Panc1 (cell line): ENCODE results near the gene POU2F1. TPM values are rescaled to one million over a fixed set of nuclear protein-coding genes. Genes with fewer than 3 reads are reported as not detected.

ENCODE experiments used
- ATAC-seq: fragments of 200-7000 bp; cut with Tn5 transposase; 2 replicates; pipeline ENCODE4 v1.9.1; 2020; ENCODE audit warnings: mild to moderate bottlenecking, moderate library complexity
- BruUV-seq: library from RNA; stranded (reverse); fragments of 400-500 nt; replicated peaks from 2 replicates; lab custom pipeline; 2021; lab: Mats Ljungman, UMichigan
- CTCF ChIA-PET: fragments of 300-600 bp; sonication (Branson Sonifier 250); formaldehyde crosslinking; loops from one replicate; lab custom pipeline; 2022; ENCODE audit warnings: antibody characterized with exemption; lab: Charles Lee
- POLR2A ChIA-PET: fragments of 300-600 bp; sonication (Branson Sonifier 250); formaldehyde crosslinking; loops from one replicate; lab custom pipeline; 2022; ENCODE audit warnings: antibody characterized with exemption; lab: Charles Lee
- DNase-seq: peaks from one replicate; pipeline ENCODE4 v3.0.0-alpha.2; 2010; ENCODE audit warnings: low read depth, low spot score
- H3K27ac ChIP-seq: 2 replicates; pipeline ENCODE4 v1.5.1; 2011; ENCODE audit warnings: mild to moderate bottlenecking, low read length, inconsistent platforms
- H3K27me3 ChIP-seq: fragments of 200-500 bp; sonication (Bioruptor generic); 2 replicates; pipeline ENCODE4 v1.6.0; 2014; ENCODE audit warnings: low read length, inconsistent platforms; ENCODE audit not compliant: control insufficient read depth, insufficient read depth
- H3K36me3 ChIP-seq: fragments of 200-500 bp; sonication (Bioruptor generic); 2 replicates; pipeline ENCODE4 v1.5.1; 2014; ENCODE audit warnings: inconsistent platforms, mild to moderate bottlenecking, low read length, moderate library complexity; ENCODE audit not compliant: control insufficient read depth, insufficient read depth
- H3K4me1 ChIP-seq: 2 replicates; pipeline ENCODE4 v1.5.1; 2011; ENCODE audit warnings: inconsistent platforms, mild to moderate bottlenecking, low read length, moderate library complexity; ENCODE audit not compliant: control insufficient read depth, insufficient read depth
- H3K4me3 ChIP-seq, 2 experiments: 2 replicates each; pipeline ENCODE4 v1.5.1; 2011 to 2012; ENCODE audit warnings: low read depth in 2 of 2, low read length in 2 of 2, mild to moderate bottlenecking in 2 of 2, inconsistent platforms in 1 of 2, moderate library complexity in 1 of 2
- H3K9me3 ChIP-seq: fragments of 200-500 bp; sonication (Bioruptor generic); 2 replicates; pipeline ENCODE4 v1.5.1; 2014; ENCODE audit warnings: low read depth, mild to moderate bottlenecking, inconsistent platforms, low read length, moderate library complexity; ENCODE audit not compliant: control insufficient read depth, insufficient read depth
- POLR2AphosphoS5 ChIP-seq: IDR thresholded peaks from 2 replicates; pipeline ENCODE4 v1.6.1; 2012; ENCODE audit warnings: mild to moderate bottlenecking, low read depth, low read length, moderate library complexity
- SIN3A ChIP-seq: IDR thresholded peaks from 2 replicates; pipeline ENCODE4 v1.6.1; 2012; ENCODE audit warnings: low read depth, mild to moderate bottlenecking, low read length, moderate library complexity, borderline replicate concordance; ENCODE audit not compliant: insufficient read depth
- TCF7L2 ChIP-seq: IDR thresholded peaks from 2 replicates; pipeline ENCODE4 v1.6.1; 2011; ENCODE audit warnings: mild to moderate bottlenecking, low read depth, low read length, inconsistent platforms
- in situ Hi-C: cut with HindIII; loops from 2 replicates; pipeline ENCODE4 v1.10.0; 2016; ENCODE audit warnings: low sequenced_read_pairs, low pct_unique_long_range_greater_than_20kb
- intact Hi-C: fragments of 100-400 bp; cut with micrococcal nuclease; formaldehyde crosslinking; loops from one replicate; pipeline ENCODE4 v1.10.0; 2022; ENCODE audit not compliant: unreplicated experiment
- total RNA-seq: library from RNA; stranded (reverse); gene quantifications from one replicate; pipeline ENCODE4 v1.2.1, GENCODE V29; 2021; ENCODE audit not compliant: unreplicated experiment
- TF ChIP-seq, protein P1 (sequence below), 2 experiments: IDR thresholded peaks; 2 replicates each; pipeline ENCODE4 v1.6.1; 2011 to 2012; ENCODE audit warnings: low read depth in 2 of 2, control low read depth in 1 of 2, low read length in 1 of 2, mild to moderate bottlenecking in 1 of 2, moderate library complexity in 1 of 2; ENCODE audit not compliant: insufficient read depth in 1 of 2
- TF ChIP-seq, protein P2 (sequence below): fragments of 450-650 bp; IDR thresholded peaks from 2 replicates; pipeline ENCODE4 v1.5.1; 2017; ENCODE audit warnings: mild to moderate bottlenecking

POU2F1 gene
- total RNA-seq, 1 experiment from 2014 or later, result 17.1 TPM

- intact Hi-C loops (no loop called here), in situ Hi-C loops (no loop called here)
- BruUV-seq, result no TSS peak
- Histone ChIP-seq H3K4me1 (peaks cover 16% of the 10 kb centered on the region), H3K4me3 (no peak overlapping the region), H3K9me3 (no peaks in the 10 kb centered on the region), H3K27ac (no peak overlapping the region), H3K27me3 (no peaks in the 10 kb centered on the region), H3K36me3 (no peaks in the 10 kb centered on the region; the same call in 1 of the 2 replicates)
- CTCF ChIA-PET, result no interaction called here
- ATAC-seq, result no peak
- TF ChIP-seq, protein P1, sequence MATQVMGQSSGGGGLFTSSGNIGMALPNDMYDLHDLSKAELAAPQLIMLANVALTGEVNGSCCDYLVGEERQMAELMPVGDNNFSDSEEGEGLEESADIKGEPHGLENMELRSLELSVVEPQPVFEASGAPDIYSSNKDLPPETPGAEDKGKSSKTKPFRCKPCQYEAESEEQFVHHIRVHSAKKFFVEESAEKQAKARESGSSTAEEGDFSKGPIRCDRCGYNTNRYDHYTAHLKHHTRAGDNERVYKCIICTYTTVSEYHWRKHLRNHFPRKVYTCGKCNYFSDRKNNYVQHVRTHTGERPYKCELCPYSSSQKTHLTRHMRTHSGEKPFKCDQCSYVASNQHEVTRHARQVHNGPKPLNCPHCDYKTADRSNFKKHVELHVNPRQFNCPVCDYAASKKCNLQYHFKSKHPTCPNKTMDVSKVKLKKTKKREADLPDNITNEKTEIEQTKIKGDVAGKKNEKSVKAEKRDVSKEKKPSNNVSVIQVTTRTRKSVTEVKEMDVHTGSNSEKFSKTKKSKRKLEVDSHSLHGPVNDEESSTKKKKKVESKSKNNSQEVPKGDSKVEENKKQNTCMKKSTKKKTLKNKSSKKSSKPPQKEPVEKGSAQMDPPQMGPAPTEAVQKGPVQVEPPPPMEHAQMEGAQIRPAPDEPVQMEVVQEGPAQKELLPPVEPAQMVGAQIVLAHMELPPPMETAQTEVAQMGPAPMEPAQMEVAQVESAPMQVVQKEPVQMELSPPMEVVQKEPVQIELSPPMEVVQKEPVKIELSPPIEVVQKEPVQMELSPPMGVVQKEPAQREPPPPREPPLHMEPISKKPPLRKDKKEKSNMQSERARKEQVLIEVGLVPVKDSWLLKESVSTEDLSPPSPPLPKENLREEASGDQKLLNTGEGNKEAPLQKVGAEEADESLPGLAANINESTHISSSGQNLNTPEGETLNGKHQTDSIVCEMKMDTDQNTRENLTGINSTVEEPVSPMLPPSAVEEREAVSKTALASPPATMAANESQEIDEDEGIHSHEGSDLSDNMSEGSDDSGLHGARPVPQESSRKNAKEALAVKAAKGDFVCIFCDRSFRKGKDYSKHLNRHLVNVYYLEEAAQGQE (IDR thresholded peaks at IDR 0.05; ENCODE audit: insufficient read depth in 1 of 2, low read depth in 2 of 2, low read length in 1 of 2), result no peak
- no peak for TF ChIP-seq POLR2AphosphoS5
- TF ChIP-seq, protein P2, sequence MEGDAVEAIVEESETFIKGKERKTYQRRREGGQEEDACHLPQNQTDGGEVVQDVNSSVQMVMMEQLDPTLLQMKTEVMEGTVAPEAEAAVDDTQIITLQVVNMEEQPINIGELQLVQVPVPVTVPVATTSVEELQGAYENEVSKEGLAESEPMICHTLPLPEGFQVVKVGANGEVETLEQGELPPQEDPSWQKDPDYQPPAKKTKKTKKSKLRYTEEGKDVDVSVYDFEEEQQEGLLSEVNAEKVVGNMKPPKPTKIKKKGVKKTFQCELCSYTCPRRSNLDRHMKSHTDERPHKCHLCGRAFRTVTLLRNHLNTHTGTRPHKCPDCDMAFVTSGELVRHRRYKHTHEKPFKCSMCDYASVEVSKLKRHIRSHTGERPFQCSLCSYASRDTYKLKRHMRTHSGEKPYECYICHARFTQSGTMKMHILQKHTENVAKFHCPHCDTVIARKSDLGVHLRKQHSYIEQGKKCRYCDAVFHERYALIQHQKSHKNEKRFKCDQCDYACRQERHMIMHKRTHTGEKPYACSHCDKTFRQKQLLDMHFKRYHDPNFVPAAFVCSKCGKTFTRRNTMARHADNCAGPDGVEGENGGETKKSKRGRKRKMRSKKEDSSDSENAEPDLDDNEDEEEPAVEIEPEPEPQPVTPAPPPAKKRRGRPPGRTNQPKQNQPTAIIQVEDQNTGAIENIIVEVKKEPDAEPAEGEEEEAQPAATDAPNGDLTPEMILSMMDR, result no peak
- POLR2A ChIA-PET, result no interaction called here
- DNase-seq, result no peak
Observed at GRCh38 chr1:167272369-167272957, 51.8 kb downstream of the POU2F1 start.

GRCh38 chr1:167273027-167273800 is 52.5 kb downstream of the POU2F1 start:
- TF ChIP-seq SIN3A (no peak), POLR2AphosphoS5 (no peak), TCF7L2 (no peak)
- TF ChIP-seq, protein P1 (IDR thresholded peaks at IDR 0.05; ENCODE audit: insufficient read depth in 1 of 2, low read depth in 2 of 2, low read length in 1 of 2), result no peak
- TF ChIP-seq, protein P2, result no peak
- Histone ChIP-seq H3K27me3 (no peaks in the 10 kb centered on the region), H3K9me3 (no peaks in the 10 kb centered on the region), H3K27ac (peak overlapping the region; percentile 45; the same call in 1 of the 2 replicates), H3K4me3 (no peak overlapping the region), H3K4me1 (peaks cover 16% of the 10 kb centered on the region), H3K36me3 (no peaks in the 10 kb centered on the region; the same call in 1 of the 2 replicates)
- in situ Hi-C loops, result no loop called here
- no TSS peak for BruUV-seq
- intact Hi-C loops, result no loop called here
- ChIA-PET POLR2A (interaction anchor here (0.6 kb wide), 1 partner anchor 68 kb away, joined by 3 read pairs; no protein-coding TSS in a partner anchor), CTCF (interaction anchor here (1.2 kb wide), 1 partner anchor 13 kb away, joined by 3 read pairs; no protein-coding TSS in a partner anchor)
- ATAC-seq (peak; percentile 69), DNase-seq (no peak)
